T-helper 2 cell treated with Interferon-gamma antibody and Interleukin-4, amounts not matched to agents 5 μg/mL and 100 μg/mL, for 36 hours (primary cell): Measurements from ENCODE around the gene DCC.

Experiments used
- DNase-seq: peaks from one replicate; pipeline ENCODE4 v3.0.0; 2021; ENCODE audit warnings: low spot score
- H3K27ac Mint-ChIP-seq: one replicate; pipeline ENCODE4 v1.8.0; 2021; ENCODE audit warnings: mild to moderate bottlenecking, mixed read lengths
- H3K27me3 Mint-ChIP-seq: one replicate; pipeline ENCODE4 v1.8.0; 2021; ENCODE audit warnings: low read depth, mixed read lengths
- H3K36me3 Mint-ChIP-seq: one replicate; pipeline ENCODE4 v1.8.0; 2021; ENCODE audit warnings: low read depth, mixed read lengths
- H3K4me1 Mint-ChIP-seq: one replicate; pipeline ENCODE4 v1.8.0; 2021; ENCODE audit warnings: low read depth, mixed read lengths
- H3K4me3 Mint-ChIP-seq: one replicate; pipeline ENCODE4 v1.8.0; 2022; ENCODE audit warnings: mild to moderate bottlenecking, moderate library complexity, mixed read lengths
- H3K9me3 Mint-ChIP-seq: one replicate; pipeline ENCODE4 v1.8.0; 2021; ENCODE audit warnings: mixed read lengths

The DCC gene

DNA sequence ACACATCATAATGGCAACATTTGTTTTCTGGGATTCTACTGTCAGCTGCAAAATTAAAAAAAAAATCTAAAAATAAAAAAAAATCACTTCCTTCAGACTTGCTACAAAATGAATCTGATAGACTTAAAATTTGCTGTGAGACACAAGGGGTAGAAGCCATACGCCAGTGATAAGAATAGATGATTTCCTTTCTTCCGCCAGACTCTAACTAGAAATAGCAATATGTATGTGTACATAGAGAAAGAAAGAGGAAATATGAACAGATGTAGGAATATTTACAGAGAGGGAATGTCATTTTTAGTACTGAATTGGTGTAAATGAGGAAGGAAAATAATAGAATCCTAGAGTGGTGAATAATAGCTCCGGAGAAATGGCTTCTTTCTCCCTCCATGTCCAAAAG is 574.2 kb downstream of the DCC start:
- Mint-ChIP-seq H3K4me1 (no peaks in the 10 kb centered on the region), H3K4me3 (no peak overlapping the region), H3K27me3 (no peaks in the 10 kb centered on the region), H3K36me3 (no peaks in the 10 kb centered on the region), H3K27ac (no peak overlapping the region), H3K9me3 (peaks cover 4% of the 10 kb centered on the region)
- DNase-seq, result no peak

DNA sequence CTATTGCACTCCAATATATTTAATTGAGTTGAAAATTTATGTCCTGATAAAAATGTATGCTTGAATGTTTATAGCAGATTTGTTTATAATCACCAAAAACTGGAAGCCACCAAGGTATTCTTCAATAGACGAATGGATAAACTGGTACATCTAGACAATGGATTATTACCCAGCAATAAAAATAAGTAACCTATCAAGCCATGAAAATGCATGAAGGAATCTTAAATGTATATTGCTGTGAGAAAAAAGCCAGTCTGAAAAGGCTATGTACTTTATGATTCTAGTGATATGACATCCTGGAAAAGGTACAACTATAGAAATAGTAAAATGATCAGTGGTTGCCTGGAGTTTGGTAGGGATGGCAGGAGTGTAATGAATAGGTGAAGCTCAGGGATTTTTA is 580.7 kb downstream of the DCC start:
- H3K27me3 Mint-ChIP-seq, result no peaks in the 10 kb centered on the region
- no peak overlapping the region for H3K27ac Mint-ChIP-seq
- no peaks in the 10 kb centered on the region for H3K36me3 Mint-ChIP-seq
- no peaks in the 10 kb centered on the region for H3K4me1 Mint-ChIP-seq
- peaks cover 13% of the 10 kb centered on the region for H3K9me3 Mint-ChIP-seq
- DNase-seq, result no peak
- no peak overlapping the region for H3K4me3 Mint-ChIP-seq

GRCh38 chr18:52933356-52933755 is 593.4 kb downstream of the DCC start:
- H3K4me3 Mint-ChIP-seq, result no peak overlapping the region
- H3K4me1 Mint-ChIP-seq, result no peaks in the 10 kb centered on the region
- no peaks in the 10 kb centered on the region for H3K27me3 Mint-ChIP-seq
- H3K9me3 Mint-ChIP-seq, result peaks cover 18% of the 10 kb centered on the region
- H3K36me3 Mint-ChIP-seq, result no peaks in the 10 kb centered on the region
- H3K27ac Mint-ChIP-seq, result no peak overlapping the region
- DNase-seq, result no peak

- H3K27ac Mint-ChIP-seq, result no peak overlapping the region
- peaks cover 24% of the 10 kb centered on the region for H3K9me3 Mint-ChIP-seq
- H3K4me1 Mint-ChIP-seq, result no peaks in the 10 kb centered on the region
- no peak overlapping the region for H3K4me3 Mint-ChIP-seq
- no peaks in the 10 kb centered on the region for H3K36me3 Mint-ChIP-seq
- no peak for DNase-seq
- H3K27me3 Mint-ChIP-seq, result no peaks in the 10 kb centered on the region
Measured at GRCh38 chr18:52936931-52937330, 596.9 kb downstream of the DCC start.

- H3K27me3 Mint-ChIP-seq, result no peaks in the 10 kb centered on the region
- H3K4me1 Mint-ChIP-seq, result no peaks in the 10 kb centered on the region
- no peak overlapping the region for H3K4me3 Mint-ChIP-seq
- H3K27ac Mint-ChIP-seq, result no peak overlapping the region
- no peaks in the 10 kb centered on the region for H3K36me3 Mint-ChIP-seq
- no peak for DNase-seq
- H3K9me3 Mint-ChIP-seq, result peaks cover 28% of the 10 kb centered on the region
Measured at GRCh38 chr18:52937840-52938239, 597.8 kb downstream of the DCC start.

- DNase-seq, result no peak
- no peak overlapping the region for H3K4me3 Mint-ChIP-seq
- no peaks in the 10 kb centered on the region for H3K27me3 Mint-ChIP-seq
- no peak overlapping the region for H3K27ac Mint-ChIP-seq
- H3K36me3 Mint-ChIP-seq, result no peaks in the 10 kb centered on the region
- H3K4me1 Mint-ChIP-seq, result no peaks in the 10 kb centered on the region
- H3K9me3 Mint-ChIP-seq, result peaks cover 9% of the 10 kb centered on the region
Measured at GRCh38 chr18:52945552-52945951, 605.6 kb downstream of the DCC start.

DNA sequence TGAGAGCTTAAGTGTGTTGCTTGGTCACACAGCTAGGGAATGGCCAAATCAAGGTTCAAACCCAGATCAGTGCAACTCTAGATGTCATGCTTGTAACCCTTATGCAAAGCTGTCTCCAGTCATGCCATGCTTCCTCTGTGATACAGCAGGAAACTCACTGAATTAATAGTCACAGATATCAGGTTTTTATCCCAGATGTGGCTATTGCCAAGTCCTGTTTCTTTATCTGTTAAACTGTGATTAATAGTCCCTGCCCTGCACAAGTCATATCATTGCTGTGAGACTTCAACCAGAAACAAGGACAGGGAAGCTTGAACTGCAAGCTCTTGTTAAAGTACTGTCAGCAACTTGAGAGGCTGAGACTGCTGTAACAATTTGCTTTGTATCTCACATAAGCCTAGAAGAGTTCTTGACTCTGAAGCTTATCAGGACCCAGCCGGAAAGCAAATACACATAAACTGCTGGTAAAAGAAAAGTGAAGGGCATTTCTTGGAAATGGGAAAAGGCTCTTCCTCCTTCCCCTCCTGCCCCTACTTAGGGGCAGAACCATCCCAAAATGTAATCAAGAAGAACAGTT is 609.0 kb downstream of the DCC start:
- no peak overlapping the region for H3K27ac Mint-ChIP-seq
- DNase-seq, result no peak
- no peak overlapping the region for H3K4me3 Mint-ChIP-seq
- H3K27me3 Mint-ChIP-seq, result no peaks in the 10 kb centered on the region
- peaks cover 14% of the 10 kb centered on the region for H3K9me3 Mint-ChIP-seq
- H3K36me3 Mint-ChIP-seq, result no peaks in the 10 kb centered on the region
- H3K4me1 Mint-ChIP-seq, result no peaks in the 10 kb centered on the region

DNA sequence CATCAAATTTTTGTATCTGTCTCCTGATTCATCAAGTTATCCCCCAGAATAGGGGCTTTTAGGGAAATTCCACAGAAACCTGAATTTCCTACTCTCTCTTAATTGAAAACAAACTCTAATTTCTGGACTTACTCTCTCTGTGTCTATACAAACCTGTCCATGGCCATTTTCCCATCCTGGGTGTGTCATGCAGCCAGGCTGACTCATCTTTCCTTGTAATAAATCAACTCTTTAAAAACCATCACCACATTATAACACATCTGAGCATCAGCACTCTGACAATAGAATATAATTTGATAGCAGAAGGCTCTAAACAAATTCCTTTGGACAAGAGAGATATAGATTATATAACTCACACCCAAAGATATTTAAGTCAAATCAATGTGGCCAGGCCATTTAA is 610.2 kb downstream of the DCC start:
- DNase-seq, result no peak
- no peak overlapping the region for H3K4me3 Mint-ChIP-seq
- no peaks in the 10 kb centered on the region for H3K4me1 Mint-ChIP-seq
- H3K36me3 Mint-ChIP-seq, result no peaks in the 10 kb centered on the region
- H3K27ac Mint-ChIP-seq, result no peak overlapping the region
- H3K9me3 Mint-ChIP-seq, result peaks cover 14% of the 10 kb centered on the region
- H3K27me3 Mint-ChIP-seq, result no peaks in the 10 kb centered on the region

DNA sequence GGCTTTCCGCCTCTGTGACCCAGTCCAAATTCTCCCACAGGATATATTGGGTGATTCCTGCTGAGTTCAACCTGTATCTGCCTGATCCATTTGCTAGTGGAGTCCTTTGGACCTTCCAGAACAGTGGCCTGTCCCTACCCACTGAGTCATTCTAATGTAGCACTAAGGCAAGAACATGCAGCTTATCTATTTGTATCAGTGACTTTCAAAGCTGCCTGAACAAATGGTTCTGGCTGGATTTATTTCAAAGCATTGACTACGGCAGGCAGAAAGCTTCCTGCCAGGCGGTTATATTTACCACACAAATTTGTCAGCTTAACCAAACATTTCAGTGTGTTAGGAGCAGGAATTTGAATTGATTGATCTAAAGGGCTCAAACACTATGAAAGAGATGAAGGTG is 613.4 kb downstream of the DCC start:
- H3K4me3 Mint-ChIP-seq, result no peak overlapping the region
- no peaks in the 10 kb centered on the region for H3K4me1 Mint-ChIP-seq
- H3K27ac Mint-ChIP-seq, result no peak overlapping the region
- no peaks in the 10 kb centered on the region for H3K27me3 Mint-ChIP-seq
- H3K9me3 Mint-ChIP-seq, result peaks cover 16% of the 10 kb centered on the region
- no peaks in the 10 kb centered on the region for H3K36me3 Mint-ChIP-seq
- no peak for DNase-seq

DNA sequence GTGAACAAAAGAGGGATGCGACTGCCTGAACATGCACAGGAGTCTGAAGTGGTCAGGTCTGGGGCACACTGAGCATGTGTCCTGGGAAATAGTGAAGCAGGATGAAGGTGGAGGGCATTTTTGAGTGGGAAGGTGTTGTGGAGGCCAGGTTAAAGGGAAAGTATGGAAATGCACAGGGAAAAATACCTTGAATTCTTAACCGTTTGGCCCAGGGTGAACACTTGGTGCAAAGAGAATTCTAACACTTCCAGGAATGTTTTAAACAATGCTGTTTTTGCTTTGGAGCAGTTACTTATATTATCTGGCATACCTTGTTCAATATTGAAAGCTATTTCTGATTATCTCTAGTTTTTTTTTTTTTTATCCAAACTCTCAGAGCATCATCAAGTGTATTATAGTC is 623.5 kb downstream of the DCC start:
- Mint-ChIP-seq H3K27me3 (no peaks in the 10 kb centered on the region), H3K36me3 (no peaks in the 10 kb centered on the region), H3K4me3 (no peak overlapping the region), H3K27ac (no peak overlapping the region), H3K9me3 (peaks cover 22% of the 10 kb centered on the region), H3K4me1 (no peaks in the 10 kb centered on the region)
- DNase-seq, result no peak

GRCh38 chr18:52970686-52971085 is 630.7 kb downstream of the DCC start:
- H3K4me1 Mint-ChIP-seq, result no peaks in the 10 kb centered on the region
- no peaks in the 10 kb centered on the region for H3K27me3 Mint-ChIP-seq
- no peak overlapping the region for H3K4me3 Mint-ChIP-seq
- H3K9me3 Mint-ChIP-seq, result peaks cover 27% of the 10 kb centered on the region
- no peaks in the 10 kb centered on the region for H3K36me3 Mint-ChIP-seq
- no peak for DNase-seq
- no peak overlapping the region for H3K27ac Mint-ChIP-seq

GRCh38 chr18:52971097-52971496 is 631.1 kb downstream of the DCC start:
- Mint-ChIP-seq H3K27ac (no peak overlapping the region), H3K4me1 (no peaks in the 10 kb centered on the region), H3K9me3 (peaks cover 31% of the 10 kb centered on the region), H3K36me3 (no peaks in the 10 kb centered on the region), H3K4me3 (no peak overlapping the region), H3K27me3 (no peaks in the 10 kb centered on the region)
- DNase-seq, result no peak

- Mint-ChIP-seq H3K36me3 (no peaks in the 10 kb centered on the region), H3K27me3 (no peaks in the 10 kb centered on the region), H3K4me1 (no peaks in the 10 kb centered on the region), H3K27ac (no peak overlapping the region), H3K4me3 (no peak overlapping the region), H3K9me3 (peaks cover 19% of the 10 kb centered on the region)
- DNase-seq, result no peak
Measured at GRCh38 chr18:52979892-52980291, 639.9 kb downstream of the DCC start.

- no peak for DNase-seq
- Mint-ChIP-seq H3K27me3 (no peaks in the 10 kb centered on the region), H3K27ac (no peak overlapping the region), H3K9me3 (peaks cover 23% of the 10 kb centered on the region), H3K4me1 (no peaks in the 10 kb centered on the region), H3K36me3 (no peaks in the 10 kb centered on the region), H3K4me3 (no peak overlapping the region)
Measured at GRCh38 chr18:52991246-52991645, 651.2 kb downstream of the DCC start.

GRCh38 chr18:52992041-52992440 is 652.0 kb downstream of the DCC start:
- Mint-ChIP-seq H3K27me3 (no peaks in the 10 kb centered on the region), H3K4me1 (no peaks in the 10 kb centered on the region), H3K36me3 (no peaks in the 10 kb centered on the region), H3K9me3 (peaks cover 22% of the 10 kb centered on the region), H3K27ac (no peak overlapping the region), H3K4me3 (no peak overlapping the region)
- no peak for DNase-seq
